ENCODE results near the gene WDR26. TPM values are rescaled to one million over a fixed set of nuclear protein-coding genes. Genes with fewer than 3 reads are reported as not detected.
"Not testable (repeated sequence)": the region's sequence is repeated elsewhere in the genome, so short reads cannot be mapped to it uniquely, and the experiment has no call there.

The WDR26 gene
- total RNA-seq (2014; rRNA removed; shearing (Covaris generic)), result 15.9 and 18.4 TPM in 2 replicates

- peak; percentile 76 for DNase-seq (ENCODE audit: low spot score)
These were observed at the start of gene WDR26 for GRCh38 chr1:224434691-224435317. Gene WDR26 (minus strand): TSS chr1:224434797.

- DNase-seq (ENCODE audit: low spot score), result not testable (repeated sequence)
These were observed 48.6 kb upstream of the WDR26 start for GRCh38 chr1:224483206-224483605.

- DNase-seq (ENCODE audit: low spot score), result no peak
These were observed 48.0 kb upstream of the WDR26 start for GRCh38 chr1:224482619-224483018.

DNA sequence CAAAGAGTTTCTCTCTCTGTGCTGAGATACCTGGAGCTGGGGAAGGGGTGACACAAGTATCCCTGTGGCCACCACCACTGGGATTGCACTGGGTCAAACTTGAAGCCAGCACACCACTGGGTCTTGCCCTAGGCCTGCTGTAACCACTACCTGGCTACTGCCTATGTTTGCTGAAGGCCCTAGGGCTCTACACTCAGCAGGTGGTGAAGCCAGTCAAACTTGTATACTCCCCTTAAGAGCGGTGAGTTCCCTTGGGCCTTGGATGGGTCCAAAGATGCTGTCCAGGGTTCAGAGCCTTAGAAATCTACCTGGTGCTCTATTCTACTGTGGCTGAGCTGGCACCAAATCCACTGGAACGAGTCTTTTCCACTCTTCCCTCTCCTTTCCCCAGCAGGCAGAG is 47.0 kb upstream of the WDR26 start:
- DNase-seq (ENCODE audit: low spot score), result no peak

GRCh38 chr1:224480888-224481459 is 46.4 kb upstream of the WDR26 start:
- DNase-seq (ENCODE audit: low spot score), result not testable (repeated sequence)

DNA sequence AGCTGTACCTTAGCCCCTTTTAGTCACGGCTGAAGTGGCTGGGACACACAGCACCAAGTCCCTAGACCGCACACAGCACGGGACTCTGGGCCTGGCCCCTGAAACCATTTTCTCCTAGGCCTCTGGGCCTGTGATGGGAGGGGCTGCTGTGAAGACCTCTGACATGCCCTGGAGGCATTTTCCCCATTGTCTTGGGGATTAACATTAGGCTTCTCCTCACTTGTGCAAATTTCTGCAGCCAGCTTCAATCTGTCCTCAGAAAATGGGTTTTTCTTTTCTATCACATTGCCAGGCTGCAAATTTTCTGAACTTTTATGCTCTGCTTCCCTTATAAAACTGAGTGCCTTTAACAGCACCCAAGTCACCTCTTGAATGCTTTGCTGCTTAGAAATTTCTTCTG is 45.6 kb upstream of the WDR26 start:
- DNase-seq (ENCODE audit: low spot score), result not testable (repeated sequence)

- no peak for DNase-seq (ENCODE audit: low spot score)
These were observed 38.2 kb upstream of the WDR26 start for GRCh38 chr1:224472806-224473205.

GRCh38 chr1:224466154-224466553 is 31.6 kb upstream of the WDR26 start:
- no peak for DNase-seq (ENCODE audit: low spot score)

- no peak for DNase-seq (ENCODE audit: low spot score)
These were observed 25.4 kb upstream of the WDR26 start for GRCh38 chr1:224459966-224460365.

DNA sequence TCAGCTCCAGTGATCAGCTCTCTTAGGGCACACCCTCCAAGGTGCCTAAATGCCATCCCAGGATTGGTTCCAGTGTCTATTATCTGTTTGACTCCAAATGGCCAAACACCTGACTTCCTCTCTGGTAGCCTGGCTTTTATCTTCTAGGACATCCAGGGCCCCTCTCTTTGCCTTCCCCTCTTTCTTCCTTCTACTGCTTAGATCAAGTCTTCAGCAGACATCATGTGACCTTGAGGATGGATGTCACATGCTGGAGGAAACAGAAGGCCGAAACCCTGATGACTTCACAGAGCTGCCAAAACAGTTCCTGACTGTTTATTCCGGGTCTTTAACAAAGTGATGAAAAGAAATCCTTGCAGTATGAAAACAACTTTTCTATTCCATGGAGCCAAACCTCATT is 24.4 kb upstream of the WDR26 start:
- no peak for DNase-seq (ENCODE audit: low spot score)

GRCh38 chr1:224458296-224458695 is 23.7 kb upstream of the WDR26 start:
- no peak for DNase-seq (ENCODE audit: low spot score)

GRCh38 chr1:224457782-224458144 is 23.2 kb upstream of the WDR26 start:
- no peak for DNase-seq (ENCODE audit: low spot score)

- DNase-seq (ENCODE audit: low spot score), result no peak
These were observed 22.0 kb upstream of the WDR26 start for GRCh38 chr1:224456637-224456953.

GRCh38 chr1:224454402-224455055 is 19.9 kb upstream of the WDR26 start:
- no peak for DNase-seq (ENCODE audit: low spot score)

DNA sequence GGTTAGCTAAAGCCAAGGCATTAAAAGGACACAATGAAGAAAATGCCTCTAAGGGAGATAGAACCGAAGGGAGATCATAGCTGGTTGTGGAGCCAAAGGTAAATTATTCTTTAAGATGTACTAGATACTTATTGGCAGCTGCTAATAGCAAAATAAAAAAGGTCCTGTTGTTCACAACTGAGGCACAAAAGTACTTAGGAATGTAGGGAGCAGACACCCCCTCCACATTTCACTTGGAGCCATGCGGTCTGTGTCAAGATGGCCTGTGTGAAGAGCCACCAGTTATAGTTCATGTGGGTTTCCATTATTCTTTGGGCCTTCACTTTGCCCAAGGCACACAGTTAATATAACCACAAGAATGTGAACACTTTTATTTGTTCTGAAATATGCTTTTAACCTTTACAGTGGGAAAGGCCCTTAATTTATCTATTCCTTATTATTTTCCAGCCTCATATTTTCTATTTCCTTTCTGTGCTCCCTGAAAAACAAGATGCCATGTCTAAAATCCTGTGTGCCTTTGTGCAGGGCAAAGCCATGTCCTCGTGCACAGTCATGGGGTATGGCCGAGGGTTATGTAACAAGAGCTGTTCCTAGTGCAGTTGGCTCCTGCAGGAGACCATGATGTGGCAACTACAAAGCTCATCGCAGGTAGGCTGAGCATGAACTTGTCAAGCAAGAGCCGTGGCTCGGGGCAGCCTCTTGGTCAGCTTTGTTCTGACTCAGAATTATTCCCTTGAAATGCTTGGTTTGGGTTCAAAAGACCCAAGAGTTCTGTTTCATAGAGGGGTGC is 16.2 kb upstream of the WDR26 start:
- no peak for DNase-seq (ENCODE audit: low spot score)

GRCh38 chr1:224450159-224450558 is 15.6 kb upstream of the WDR26 start:
- no peak for DNase-seq (ENCODE audit: low spot score)

GRCh38 chr1:224448453-224449017 is 13.9 kb upstream of the WDR26 start:
- DNase-seq (ENCODE audit: low spot score), result no peak

- DNase-seq (ENCODE audit: low spot score), result no peak
These were observed 13.4 kb upstream of the WDR26 start for GRCh38 chr1:224447971-224448370.

DNA sequence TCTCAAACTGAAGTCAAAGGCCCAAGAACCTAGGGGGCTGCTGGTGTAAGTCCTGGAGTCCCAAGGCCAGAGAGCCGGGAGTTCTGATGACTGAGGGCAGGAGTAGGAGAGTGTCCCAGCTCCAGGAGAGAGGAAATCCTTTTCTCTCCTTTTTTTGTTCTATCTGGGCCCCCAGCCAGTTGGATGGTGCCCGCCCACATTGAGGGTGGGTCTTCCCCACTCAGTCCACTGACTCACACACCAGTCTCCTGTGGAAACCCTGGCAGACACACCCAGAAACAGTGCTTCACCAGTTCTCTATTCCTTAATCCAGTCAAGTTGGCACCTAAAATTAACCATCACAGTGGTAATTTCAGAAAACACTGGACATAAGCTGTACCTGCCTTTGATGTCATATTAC is 12.7 kb upstream of the WDR26 start:
- no peak for DNase-seq (ENCODE audit: low spot score)

DNA sequence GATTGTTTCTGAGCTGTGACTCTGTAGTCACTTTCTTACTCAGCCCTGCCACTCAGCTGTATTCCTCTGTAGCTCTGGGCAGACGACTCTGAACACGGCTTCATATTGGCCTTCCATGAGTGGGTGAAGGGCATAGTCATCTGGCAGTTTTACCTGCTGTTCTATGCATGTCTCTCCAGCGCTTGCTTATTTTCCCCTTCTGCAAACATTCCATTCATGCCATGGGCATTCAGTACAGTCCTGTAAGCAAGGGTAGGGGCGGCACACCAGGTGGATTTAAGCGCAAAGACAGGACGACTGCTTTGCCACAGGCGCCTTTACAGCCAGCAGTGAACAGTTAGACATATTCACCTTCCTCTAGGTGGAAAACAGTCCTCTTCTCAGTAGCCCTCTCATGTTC is 4.4 kb upstream of the WDR26 start:
- DNase-seq (ENCODE audit: low spot score), result no peak

- no peak for DNase-seq (ENCODE audit: low spot score)
These were observed 1.4 kb upstream of the WDR26 start for GRCh38 chr1:224435999-224436398.

DNA sequence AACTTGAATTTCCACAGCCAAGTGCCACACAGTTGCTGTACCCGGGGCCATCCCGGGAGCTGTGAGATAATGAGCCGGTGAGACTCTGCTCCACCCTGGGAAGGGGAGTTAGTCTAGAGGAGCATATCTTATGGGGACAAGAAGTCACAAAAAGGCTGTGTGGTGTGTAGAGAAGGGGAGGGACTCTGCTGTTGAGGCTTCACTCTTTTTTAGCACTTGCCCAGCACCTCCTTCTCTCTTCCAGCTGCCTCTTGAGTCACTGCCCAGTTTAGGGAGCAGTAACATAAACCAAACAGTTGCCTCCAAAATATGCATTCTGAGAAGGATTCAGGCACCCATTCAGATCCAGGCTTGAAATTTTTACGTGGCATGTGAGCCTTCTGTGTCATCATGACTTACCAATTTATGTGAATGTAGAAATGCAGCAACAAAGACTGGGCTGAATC is 744 bp upstream of the WDR26 start:
- DNase-seq (ENCODE audit: low spot score), result no peak
